Measurements from ENCODE around the gene SPIN4. TPM values are rescaled to one million over a fixed set of nuclear protein-coding genes. Genes with fewer than 3 reads are reported as not detected.

SPIN4 gene
- total RNA-seq, 1 experiment from 2014 or later, result 23.3 TPM

DNA sequence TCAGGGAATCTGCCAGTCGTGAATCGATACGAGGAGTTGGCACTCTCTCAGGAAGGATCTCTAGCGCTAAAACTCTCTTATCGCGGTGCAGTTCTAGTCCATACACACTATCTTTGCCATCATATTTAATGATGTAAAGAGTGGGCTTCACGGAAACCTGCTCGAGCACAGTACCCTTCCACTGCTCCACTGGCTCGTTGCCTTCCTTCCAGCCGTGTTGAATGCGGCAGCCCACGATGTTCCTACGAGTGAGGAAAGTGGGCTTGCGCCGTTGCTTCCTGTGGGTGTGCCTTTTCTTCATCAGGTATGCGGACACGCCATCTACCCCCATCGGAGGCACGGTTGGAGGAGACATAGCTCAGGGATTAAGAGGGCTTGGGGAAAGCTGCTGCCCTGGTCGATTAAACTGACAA is 661 bp downstream of the SPIN4 start:
- H2BK15ac ChIP-seq (ENCODE audit: low read depth, low read length), result no peak overlapping the region
- no peaks in the 10 kb centered on the region for H3K79me1 ChIP-seq (ENCODE audit: insufficient read depth, low read depth, low read length, poor library complexity, severe bottlenecking)
- no peak overlapping the region for H3K23ac ChIP-seq (ENCODE audit: insufficient read length, low read depth, low read length)
- no peaks in the 10 kb centered on the region; the same call in 1 of the 2 replicates for H3K27me3 Mint-ChIP-seq (ENCODE audit: low read depth)
- peaks cover 53 to 67% of the 10 kb centered on the region in 2 experiments for H3K9me3 Mint-ChIP-seq
- H3K4me1 Mint-ChIP-seq, result peaks cover 12 to 20% of the 10 kb centered on the region in 2 experiments
- H3K4ac ChIP-seq (ENCODE audit: low read depth, low read length), result no peak overlapping the region
- H3K56ac ChIP-seq (ENCODE audit: insufficient read length, low read depth, low read length), result no peak overlapping the region
- H4K91ac ChIP-seq (ENCODE audit: insufficient read length, low read depth, low read length), result no peak overlapping the region
- no peak overlapping the region for H2BK5ac ChIP-seq (ENCODE audit: insufficient read length, low read length)
- H3K27me3 ChIP-seq (ENCODE audit: insufficient read depth, low read length), result no peaks in the 10 kb centered on the region
- no peaks in the 10 kb centered on the region for H4K20me1 ChIP-seq (ENCODE audit: control insufficient read depth, insufficient read depth, insufficient read length)
- H4K8ac ChIP-seq (replicated peaks; ENCODE audit: insufficient read length, low read depth, low read length), result no peak overlapping the region
- H3K4me1 ChIP-seq (ENCODE audit: insufficient read depth, low read length), result no peaks in the 10 kb centered on the region
- DNase-seq, result peak; percentile 30
- H2AFZ ChIP-seq (ENCODE audit: low read length), result no peak overlapping the region
- H3K27ac ChIP-seq (ENCODE audit: insufficient read length, low read depth, low read length), result no peak overlapping the region
- H3K36me3 Mint-ChIP-seq (ENCODE audit: insufficient read depth in 1 of 3, low read depth in 3 of 3), result peaks cover 7 to 17% (median 7%) of the 10 kb centered on the region in 3 experiments; a peak in 5 of 7 replicates
- peaks cover 31% of the 10 kb centered on the region for H3K9me3 ChIP-seq (ENCODE audit: control insufficient read depth, low read depth, low read length)
- no peak overlapping the region for H3T11ph ChIP-seq (ENCODE audit: low read length)
- H2BK12ac ChIP-seq (ENCODE audit: insufficient read length, low read depth, low read length), result no peak overlapping the region
- no peak overlapping the region for H3K18ac ChIP-seq (ENCODE audit: insufficient read length, low read depth, low read length)
- TF ChIP-seq, protein P1, sequence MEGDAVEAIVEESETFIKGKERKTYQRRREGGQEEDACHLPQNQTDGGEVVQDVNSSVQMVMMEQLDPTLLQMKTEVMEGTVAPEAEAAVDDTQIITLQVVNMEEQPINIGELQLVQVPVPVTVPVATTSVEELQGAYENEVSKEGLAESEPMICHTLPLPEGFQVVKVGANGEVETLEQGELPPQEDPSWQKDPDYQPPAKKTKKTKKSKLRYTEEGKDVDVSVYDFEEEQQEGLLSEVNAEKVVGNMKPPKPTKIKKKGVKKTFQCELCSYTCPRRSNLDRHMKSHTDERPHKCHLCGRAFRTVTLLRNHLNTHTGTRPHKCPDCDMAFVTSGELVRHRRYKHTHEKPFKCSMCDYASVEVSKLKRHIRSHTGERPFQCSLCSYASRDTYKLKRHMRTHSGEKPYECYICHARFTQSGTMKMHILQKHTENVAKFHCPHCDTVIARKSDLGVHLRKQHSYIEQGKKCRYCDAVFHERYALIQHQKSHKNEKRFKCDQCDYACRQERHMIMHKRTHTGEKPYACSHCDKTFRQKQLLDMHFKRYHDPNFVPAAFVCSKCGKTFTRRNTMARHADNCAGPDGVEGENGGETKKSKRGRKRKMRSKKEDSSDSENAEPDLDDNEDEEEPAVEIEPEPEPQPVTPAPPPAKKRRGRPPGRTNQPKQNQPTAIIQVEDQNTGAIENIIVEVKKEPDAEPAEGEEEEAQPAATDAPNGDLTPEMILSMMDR (conservative IDR thresholded peaks at IDR 0.05), result no peak
- peak overlapping the region; percentile 66 for H3K4me2 ChIP-seq (ENCODE audit: insufficient read depth, insufficient read length, low read length)
- peak overlapping the region; percentile 91 for H3K9ac ChIP-seq (ENCODE audit: extremely low read depth, insufficient read length, low read length)
- no peak overlapping the region for H4K5ac ChIP-seq (ENCODE audit: insufficient read length, low read depth, low read length)
- H2BK20ac ChIP-seq (ENCODE audit: low read depth, low read length, poor library complexity, severe bottlenecking), result no peak overlapping the region
- peak overlapping the region; percentile 90 to 94 for H3K4me3 Mint-ChIP-seq
- peak overlapping the region in 2 of 3 experiments; percentile 93 to 97; a peak in 4 of 7 replicates for H3K27ac Mint-ChIP-seq
- WGBS (ENCODE audit: extremely low coverage, insufficient read length, low lambda C conversion rate), result no CpG with 5 or more reads among the region's 20 CpGs
- H2BK120ac ChIP-seq (ENCODE audit: low read depth, low read length, poor library complexity, severe bottlenecking), result no peak overlapping the region
- no peak overlapping the region for H3K14ac ChIP-seq (ENCODE audit: insufficient read depth, low read length)
- peaks cover 1% of the 10 kb centered on the region; the same call in 1 of the 2 replicates for H3K79me2 ChIP-seq (ENCODE audit: insufficient read depth, low read length)
- peaks cover 5% of the 10 kb centered on the region for H3K23me2 ChIP-seq (ENCODE audit: insufficient read length, low read depth, low read length, poor library complexity, severe bottlenecking)
- no peak overlapping the region for H2AK5ac ChIP-seq (ENCODE audit: insufficient read length, low read length)

All from H9 (cell line).